ENCODE measurements around the gene UBXN7.
"Not testable (repeated sequence)": the region's sequence is repeated elsewhere in the genome, so short reads cannot be mapped to it uniquely, and the experiment has no call there.

Gene UBXN7

DNA sequence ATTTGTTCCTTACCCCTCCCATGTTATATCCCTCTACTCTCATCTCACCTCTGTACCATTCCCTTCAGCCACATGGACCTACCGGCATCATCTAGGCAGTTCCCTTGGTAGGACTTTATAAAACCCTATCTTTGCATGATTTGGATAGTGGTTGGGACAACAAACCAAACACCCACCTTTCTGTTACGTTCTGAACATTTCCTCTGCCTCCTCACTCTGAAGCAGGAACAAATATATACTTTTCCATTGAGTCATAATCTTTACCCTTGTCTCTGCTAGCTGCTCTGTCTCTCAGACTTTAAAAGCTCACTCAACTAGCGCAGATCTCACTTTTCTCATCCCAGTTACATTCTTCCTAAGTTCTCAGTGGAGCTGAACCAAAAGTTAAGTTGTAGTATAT is 17.8 kb downstream of the UBXN7 start:
- DNase-seq = no peak

DNA sequence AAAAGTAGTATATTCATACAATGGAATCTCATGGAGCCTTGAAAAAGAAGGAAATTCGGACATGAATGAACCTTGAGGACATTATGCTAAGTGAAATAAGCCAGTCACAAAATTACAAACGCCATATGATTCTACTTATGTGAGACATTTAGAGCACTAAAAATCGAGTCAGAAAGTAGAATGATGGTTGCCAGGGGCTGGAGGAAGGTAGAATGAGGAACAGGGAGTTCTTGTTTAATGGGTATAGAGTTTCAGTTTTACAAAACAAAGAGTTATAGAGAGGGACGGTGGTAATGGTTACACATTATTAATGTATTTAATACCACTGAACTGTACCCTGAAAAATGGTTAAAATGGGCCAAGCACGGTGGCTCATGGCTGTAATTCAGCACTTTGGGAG is 19.5 kb downstream of the UBXN7 start:
- no peak for DNase-seq

DNA sequence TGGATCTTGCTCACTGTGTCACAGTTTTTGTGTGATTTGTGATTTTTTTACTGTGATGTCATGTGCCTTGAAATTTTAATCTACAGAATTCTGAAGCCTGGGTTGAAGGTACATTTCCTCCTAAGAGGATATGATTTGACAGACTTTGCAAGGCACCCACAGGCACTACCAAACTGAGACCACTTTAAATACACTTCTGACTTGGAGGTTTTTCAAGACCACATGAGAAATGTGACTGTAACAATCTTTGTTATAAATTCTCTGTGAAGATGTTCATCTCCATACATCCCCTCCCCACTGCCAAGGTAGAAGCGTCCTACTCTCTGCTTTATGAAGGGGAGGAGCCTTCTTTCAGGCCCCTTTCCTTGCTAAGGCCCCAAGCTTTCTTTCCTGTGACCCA is 22.8 kb downstream of the UBXN7 start:
- DNase-seq = no peak

DNA sequence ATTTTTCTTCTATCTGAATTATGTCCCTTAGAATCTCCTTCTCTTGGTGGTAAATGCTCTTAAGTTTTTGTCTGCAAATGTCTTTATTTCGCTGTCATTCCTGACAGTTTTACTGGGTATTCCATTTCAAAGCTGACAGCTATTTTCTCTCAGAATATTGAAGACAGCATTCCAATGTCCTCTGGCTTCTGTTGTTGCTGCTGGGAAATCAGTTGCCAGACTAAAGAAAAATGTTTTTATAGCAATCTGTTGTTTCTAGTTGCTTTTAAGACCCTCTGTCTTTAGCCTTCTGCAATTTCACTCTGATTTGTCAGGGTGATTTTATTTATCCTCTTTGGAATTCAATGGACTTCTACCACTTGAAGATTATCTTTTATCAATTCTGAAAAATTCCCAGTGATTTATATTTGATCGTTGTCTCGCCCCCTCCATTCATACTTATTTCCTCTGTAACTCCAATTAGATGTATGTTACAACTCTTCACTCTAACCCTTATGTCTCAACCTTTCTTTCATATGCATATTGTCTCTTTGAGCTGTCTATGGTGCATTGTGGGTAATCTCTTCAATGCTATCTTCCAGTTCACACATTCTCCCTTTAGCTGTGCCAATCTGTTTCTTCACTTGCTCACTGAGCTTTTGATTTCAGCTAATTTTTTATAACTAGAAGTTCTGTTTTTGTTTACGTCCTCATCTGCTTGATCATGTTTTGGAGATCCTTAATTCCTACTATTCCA is 23.5 kb downstream of the UBXN7 start:
- DNase-seq = no peak

DNA sequence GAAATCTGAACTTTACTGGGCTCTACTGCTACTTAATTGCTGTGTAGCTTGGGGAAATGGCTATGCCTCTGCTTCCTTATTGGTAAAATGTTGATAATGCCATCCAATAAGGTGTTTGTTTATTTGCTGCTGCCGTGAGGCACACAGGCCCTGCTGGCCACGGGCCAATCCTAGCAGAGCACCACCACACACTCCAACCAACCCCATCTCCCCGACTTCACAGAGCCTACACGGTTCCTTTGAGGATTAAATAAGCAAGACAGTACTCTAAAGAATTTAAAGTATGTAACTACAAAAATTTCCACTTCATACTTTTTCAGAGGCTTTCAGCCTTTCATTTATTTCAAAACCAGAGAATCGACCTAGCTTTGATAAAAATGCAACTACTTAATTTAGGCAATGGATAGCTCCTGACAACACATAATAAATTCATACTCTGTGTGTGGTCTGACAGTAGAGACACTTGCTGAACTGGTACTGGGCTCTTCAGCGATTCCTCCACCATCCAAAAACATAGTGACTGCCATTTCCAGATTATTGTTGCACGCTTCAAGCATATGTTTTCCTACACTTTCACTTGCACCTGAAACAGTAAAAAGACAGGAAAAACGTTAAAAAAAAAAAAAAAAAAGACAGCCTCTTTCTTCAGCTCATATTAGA is 25.3 kb downstream of the UBXN7 start:
- peak; percentile 85 for DNase-seq

DNA sequence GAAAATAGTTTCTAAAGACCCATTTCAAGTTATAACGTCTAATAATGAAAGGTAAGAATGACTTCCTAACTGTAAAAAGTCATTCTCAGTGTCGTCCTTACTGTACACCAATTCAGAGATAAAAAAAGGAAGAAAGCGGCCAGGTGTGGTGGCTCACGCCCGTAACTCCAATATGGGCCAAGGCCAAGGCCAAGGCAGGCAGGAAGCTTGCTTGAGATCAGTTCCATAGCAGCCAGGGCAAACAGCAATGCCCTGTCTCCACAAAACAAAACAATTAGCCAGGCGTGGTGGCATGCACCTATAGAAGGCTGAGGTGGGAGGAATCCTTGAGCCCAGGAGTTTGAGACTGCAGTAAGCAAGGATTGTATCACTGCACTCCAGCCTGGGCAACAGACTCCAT is 31.9 kb downstream of the UBXN7 start:
- no peak for DNase-seq

DNA sequence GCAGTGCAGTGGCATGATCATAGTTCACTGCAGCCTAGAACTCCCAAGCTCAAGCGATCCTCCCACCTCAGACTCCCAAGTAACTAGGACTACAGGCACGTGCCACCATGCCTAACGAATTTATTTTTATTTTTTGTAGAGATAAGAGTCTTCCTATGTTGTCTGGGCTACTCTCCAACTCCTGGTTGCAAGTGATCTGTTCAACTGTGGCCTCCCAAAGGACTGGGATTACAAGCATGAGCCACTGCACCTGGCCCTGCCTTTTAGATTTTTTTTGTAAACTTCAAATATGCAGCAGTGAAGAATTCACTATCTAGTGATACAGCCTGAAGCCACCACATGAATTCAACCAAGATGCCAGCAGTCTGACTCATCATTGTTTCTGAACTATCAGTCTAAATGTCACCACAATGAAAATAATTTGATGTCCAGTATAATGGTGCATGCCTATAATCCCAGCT is 32.7 kb downstream of the UBXN7 start:
- DNase-seq = peak; percentile 65

DNA sequence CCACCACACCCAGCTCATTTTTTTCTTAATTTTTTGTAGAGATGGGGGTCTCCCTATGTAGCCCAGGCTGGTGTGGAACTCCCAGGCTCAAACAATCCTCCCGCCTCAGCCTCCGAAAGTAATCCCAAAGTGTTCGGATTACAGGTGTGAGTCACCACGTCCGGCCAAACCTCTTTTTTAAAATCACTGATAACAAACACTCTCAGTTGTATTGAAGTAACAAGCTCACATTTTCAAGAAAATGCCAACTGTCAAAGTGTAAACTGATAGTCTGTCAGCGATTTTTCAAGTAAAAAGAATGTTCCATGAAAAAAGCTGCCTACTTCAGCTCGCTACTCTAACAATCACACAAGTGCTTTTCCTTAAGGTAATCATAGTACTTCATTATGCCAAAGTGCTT is 33.4 kb downstream of the UBXN7 start:
- DNase-seq = no peak

DNA sequence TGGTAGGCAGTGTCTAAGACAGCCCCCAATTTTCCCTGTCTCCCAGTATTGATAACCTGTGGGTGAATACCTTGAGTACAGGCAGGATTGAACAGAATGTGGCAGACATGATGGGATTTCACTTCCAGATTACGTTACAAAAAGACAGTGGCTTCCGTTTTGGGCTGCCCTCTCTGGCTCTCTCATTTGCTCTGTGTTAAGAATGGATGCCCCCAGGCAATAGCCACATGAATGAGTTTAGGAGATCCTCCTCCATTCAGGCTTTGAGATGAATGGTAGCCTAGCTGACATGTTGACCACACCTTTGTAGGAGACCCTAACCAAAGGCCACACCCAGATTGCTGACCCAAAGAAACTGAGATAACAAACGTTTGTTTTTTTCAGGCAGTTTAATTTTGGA is 34.3 kb downstream of the UBXN7 start:
- no peak for DNase-seq

DNA sequence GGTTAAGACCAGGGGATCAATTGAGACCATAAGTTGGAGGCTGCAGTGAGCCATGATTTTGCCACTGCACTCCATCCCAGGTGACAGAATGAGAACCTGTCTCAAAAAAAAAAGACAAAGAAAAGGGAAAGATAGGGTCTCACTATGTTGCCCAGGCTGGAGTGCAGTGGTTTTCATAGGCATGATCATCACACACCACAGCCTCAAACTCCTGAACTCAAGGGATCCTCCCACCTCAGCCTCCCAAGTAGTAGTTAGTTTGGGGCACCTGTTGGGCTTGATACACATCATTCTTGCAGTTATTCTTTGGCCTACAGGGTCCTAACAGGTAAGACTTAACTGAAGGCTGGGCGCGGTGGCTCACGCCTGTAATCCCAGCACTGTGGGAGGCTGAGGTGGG is 42.1 kb downstream of the UBXN7 start:
- no peak for DNase-seq

DNA sequence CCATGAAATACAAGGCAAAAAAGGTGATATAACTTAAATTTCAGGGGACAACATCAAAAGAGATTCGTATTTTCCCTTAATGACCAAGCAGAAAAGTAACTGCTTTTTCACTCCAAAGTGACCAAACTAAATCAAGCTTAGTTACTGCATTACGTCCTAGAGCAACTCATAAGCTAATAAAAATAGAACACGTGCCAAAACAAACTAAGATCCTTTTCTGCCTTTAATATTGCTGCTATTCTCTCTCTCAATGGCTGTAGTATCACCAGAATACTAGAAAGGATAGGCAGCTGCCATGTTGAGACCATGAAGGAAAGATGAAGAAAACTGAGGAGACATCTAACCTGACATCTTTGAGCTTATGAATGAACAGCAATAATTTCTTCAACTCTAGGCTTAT is 43.3 kb downstream of the UBXN7 start:
- no peak for DNase-seq

DNA sequence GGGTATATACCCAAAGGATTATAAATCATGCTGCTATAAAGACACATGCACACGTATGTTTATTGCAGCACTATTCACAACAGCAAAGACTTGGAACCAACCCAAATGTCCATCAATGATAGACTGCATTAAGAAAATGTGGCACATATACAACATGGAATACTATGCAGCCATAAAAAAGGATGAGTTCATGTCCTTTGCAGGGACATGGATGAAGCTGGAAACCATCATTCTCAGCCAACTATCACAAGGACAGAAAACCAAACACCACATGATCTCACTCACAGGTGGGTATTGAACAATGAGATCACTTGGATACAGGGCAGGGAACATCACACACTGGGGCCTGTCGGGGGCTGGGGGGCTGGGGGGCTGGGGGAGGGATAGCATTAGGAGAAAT is 44.3 kb downstream of the UBXN7 start:
- DNase-seq = not testable (repeated sequence)

DNA sequence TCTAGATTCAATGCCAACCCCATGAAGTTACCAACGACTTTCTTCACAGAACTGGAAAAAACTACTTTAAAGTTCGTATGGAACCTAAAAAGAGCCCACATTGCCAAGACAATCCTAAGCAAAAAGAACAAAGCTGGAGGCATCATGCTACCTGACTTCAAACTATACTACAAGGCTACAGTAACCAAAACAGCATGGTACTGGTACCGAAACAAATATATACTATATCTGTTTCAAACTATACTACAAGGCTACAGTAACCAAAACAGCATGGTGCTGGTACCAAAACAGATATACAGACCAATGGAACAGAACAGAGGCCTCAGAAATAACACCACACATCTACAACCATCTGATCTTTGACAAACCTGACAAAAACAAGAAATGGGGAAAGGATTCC is 45.4 kb downstream of the UBXN7 start:
- not testable (repeated sequence) for DNase-seq

DNA sequence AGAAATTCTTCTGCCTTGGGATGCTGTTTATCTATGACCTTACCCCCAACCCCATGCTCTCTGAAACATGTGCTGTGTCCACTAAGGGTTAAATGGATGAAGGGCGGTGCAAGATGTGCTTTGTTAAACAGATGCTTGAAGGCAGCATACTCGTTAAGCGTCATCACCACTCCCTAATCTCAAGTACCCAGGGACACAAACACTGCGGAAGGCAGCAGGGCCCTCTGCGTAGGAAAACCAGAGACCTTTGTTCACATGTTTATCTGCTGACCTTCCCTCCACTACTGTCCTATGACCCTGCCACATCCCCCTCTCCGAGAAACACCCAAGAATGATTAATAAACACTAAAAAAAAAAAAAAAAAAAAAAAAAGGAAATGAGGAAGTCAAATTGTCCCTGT is 46.2 kb downstream of the UBXN7 start:
- not testable (repeated sequence) for DNase-seq

DNA sequence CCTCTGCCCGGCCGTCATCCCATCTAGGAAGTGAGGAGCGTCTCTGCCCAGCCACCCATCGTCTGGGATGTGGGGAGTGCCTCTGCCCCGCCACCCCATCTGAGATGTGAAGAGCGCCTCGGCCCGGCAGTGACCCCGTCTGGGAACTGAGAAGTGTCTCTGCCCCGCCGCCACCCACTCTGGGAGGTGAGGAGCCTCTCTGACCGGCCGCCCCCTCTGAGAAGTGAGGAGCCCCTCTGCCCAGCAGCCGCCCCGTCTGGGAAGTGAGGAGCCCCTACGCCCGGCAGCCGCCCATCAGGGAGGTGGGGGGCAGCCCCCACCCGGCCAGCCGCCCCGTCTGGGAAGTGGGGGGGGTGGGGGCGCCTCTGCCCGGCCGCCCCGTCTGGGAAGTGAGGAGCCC is 46.8 kb downstream of the UBXN7 start:
- not testable (repeated sequence) for DNase-seq

DNA sequence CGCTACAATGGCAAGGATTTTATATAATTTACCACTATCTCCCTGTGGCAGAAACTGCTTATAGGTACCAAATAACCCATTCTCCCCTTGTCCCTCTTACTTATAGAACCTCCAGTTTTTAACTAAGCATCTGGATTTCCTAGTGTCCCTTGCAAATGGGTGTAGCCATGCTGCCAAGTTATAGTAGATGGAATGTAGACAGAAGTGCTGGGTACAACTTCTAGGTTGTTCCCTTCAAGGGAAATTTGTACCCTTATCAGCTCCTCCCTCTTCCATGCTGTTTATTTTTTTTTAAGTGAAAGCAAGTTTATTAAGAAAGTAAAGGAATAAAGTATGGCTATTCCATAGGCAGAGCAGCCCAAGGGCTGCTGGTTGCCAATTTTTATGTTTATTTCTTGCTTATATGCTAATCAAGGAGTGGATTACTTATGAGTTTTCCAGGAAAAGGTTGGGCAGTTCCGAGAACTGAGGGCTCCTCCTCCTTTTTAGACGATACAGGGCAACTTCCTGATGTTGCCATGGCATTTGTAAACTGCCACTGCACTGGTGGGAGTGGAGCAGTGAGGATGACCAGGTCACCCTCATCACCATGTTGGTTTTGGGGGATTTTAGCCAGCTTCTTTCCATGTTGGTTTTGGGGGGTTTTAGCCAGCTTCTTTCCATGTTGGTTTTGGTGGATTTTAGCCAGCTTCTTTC is 53.9 kb downstream of the UBXN7 start:
- no peak for DNase-seq

DNA sequence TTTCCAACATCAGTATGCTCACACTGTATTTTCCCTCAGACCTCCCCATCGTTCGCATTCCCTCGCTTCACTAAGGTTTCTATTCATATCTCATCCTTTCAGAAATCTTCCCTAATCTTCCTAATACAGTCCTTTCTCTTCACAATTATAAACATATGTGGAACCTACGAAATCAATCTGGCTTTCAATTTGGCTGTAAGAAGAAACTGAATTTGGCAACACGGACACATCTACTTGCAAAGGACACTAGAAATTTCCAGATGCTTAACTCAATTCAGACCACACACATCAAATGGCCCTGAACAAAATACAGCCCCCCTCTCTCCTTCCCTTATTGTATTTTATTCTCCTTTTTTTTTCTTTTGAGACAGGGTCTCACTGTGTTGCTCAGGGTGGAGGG is 54.9 kb downstream of the UBXN7 start:
- DNase-seq = no peak

DNA sequence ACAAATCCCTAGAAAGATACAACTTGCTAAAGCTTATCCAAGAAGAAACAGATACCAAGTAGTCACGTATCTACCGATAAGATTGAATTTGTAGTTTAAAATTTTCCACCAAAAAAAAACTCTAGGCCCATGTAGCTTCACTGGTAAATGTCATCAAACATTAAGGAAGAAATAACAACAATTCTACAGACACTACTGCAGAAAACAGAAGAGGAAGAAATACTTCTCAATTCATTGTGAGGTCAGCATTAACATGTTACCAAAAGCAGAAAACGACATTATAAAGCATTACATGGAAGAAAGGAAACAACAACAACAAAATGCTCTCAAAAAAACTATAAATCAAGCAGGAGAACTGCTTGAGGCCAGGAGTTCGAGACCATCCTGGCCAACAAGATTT is 66.5 kb downstream of the UBXN7 start:
- no peak for DNase-seq

DNA sequence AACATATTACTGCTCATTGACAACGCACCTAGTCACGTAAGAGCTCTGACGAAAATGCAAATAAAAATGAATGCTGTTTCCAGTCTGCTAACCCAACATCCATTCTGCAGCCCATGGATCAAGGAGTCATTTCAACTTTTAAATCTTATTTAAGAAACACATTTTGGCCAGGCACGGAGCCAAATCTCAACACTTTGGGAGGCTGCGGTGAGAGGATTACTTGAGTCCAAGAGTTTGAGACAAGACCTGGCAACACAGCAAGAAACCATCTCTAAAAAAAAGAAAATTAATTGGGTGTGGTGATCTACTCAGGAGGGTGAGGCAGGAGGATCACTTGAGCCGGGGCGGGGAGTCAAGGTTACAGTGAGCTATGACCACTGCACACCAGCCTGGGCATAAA is 71.6 kb downstream of the UBXN7 start:
- DNase-seq = no peak

DNA sequence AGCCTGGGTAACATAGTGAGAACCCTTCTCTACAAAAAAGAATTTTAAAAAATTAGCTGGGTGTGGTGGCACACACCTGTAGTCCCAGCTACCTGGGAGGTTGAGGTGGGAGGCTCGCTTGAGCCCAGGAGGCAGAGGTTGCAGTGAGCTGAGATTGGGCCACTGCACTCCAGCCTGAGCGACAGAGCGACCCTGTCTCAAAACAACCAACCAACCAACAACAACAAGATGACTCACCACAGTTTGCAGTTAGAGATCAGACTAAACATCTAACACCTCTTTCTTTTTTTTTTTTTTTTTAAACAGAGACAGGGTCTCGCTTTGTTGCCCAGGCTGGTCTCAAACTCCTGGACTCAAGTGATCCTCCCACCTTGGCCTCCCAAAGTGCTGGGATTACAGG is 73.7 kb downstream of the UBXN7 start:
- DNase-seq = not testable (repeated sequence)

DNA sequence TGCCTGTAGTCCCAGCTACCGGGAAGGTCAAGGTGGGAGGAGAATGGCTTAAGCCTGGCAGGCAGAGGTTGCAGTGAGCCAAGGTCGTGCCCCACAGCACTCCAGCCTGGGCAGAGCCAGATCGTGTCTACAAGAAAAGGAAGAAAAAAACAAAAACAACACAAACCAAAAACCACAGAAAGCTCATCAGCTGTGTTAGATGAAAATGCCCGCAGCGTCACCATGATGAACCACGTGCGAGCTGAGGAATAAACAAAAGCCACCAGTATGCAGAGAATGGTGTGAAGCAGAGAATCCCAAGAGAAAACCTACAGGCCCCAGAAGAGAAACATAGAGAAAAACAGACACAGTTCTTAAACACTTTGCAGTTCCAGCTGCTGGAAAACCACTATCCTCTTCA is 74.3 kb downstream of the UBXN7 start:
- DNase-seq = no peak

DNA sequence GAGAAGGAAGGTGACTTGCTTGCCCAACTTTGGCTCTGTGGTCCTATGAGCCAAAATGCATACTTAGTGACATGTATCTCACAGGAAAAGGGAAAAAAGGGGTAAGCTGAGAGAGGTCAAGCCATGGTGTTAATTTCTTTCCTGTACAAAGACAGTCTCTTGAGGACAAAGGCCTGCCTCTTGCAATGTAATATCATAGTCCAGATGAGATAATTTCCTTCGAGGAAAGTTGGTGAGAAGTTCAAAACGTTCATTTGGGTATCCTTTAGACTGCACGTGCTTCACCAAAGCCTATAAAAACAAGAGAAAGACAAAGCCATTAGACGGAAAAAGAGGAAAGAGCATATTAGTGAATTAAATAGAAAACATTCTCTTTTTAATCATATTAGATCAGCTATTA is 75.7 kb downstream of the UBXN7 start:
- DNase-seq = no peak

DNA sequence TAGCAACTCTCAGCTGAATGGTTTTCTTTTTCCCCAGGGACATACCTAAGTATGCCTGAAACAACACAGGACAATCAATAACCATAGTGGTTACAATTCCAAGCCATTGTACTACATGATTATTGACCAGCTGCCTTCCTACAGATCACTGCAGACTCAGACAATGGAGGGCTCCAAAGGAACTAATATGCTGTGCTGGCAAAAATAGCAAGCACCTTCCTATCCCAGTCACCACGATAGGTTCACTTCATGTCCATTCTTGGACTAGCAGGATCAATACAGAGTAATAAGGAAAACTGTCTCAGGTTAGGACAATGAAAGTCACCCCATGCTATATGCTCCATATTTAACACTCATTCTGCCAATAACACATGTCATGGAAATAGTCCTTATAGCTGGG is 76.6 kb downstream of the UBXN7 start:
- no peak for DNase-seq

DNA sequence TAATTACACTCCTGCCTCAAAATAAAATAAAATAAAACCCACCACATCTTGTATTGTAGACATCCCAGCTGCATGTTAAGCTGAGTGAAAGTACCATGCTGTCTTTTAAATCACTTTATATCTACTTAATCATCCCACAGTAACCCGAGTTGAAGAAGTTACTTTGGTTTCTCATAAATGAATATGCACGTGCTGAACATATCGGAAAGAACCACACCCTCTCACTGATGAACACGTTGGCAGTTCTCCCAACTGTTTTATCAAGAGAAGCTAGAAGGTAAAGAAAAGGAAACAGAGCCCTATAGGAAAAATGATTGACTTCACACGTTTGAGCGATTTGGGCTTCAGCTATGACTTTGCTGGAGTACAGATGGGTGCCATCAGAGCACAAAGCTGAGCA is 78.1 kb downstream of the UBXN7 start:
- no peak for DNase-seq
